ENCODE measurements around the gene PIAS3. TPM values are rescaled to one million over a fixed set of nuclear protein-coding genes. Genes with fewer than 3 reads are reported as not detected.

Gene PIAS3
- total RNA-seq, result 11.5 TPM

DNA sequence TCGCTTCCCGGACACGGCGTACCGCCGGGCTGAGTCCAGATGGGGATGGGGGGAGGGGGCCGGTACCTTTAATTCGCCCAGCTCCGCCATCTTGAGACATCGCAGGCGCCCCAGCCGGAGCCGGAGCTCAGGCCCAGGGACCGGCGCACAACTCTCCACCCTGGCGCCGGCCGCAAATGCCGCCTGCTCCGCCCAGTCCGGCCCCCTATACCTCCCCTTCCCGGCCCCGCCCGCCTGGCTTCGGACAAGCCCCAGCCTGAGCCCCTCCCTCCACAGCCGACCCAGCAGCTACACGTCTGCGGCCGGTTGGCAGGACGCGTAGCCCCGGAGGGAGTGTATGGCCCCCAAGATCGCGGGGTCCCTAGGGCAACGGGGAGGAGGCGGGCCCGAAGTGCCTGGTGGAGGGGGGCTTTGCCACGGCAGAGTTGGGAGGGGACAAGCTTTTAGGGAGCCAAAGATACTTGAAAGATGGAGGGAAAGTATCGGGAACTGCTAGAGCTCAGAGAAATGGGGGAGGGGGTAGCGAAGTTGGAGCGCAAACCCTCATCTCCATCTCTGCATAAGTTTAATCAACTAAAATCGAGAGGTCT lies at the start of gene PIAS3:
Gene PIAS3, minus strand, starts transcription at position 181 of the 590 bp plus-strand sequence. Its CDS starts 91 bp downstream, at position 90.

DNA sequence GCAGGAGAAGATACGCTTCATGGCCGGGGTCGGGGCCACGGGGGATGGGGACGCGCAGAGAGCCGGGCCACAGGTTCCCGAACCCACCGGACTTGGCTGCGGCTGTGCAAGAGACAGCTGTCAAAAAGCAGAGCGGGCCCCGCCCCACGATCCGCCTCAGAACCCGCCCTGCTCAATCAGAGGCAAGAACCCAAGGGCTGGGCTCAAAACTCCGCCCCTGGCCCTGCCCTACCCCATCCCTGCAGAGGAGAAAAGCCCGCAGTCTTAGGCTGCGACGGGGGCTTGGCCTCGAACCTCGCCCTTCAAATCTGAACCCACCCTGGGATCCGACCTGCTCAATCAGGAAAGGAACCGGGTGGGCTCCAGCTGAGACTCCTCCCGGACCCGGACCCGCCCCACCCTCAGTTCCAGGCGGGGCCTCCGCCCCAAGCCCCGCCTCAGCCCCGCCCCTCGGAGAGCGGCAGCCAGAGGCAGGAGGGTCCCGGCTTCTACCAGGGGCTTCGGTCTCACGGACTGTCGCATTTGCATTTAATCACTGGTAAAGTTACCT lies 26.9 kb upstream of the PIAS3 start, which contains the start of gene ANKRD35:
Gene ANKRD35, minus strand, starts transcription at position 129 of the 550 bp plus-strand sequence. Its CDS starts 108 bp downstream, at position 21.

DNA sequence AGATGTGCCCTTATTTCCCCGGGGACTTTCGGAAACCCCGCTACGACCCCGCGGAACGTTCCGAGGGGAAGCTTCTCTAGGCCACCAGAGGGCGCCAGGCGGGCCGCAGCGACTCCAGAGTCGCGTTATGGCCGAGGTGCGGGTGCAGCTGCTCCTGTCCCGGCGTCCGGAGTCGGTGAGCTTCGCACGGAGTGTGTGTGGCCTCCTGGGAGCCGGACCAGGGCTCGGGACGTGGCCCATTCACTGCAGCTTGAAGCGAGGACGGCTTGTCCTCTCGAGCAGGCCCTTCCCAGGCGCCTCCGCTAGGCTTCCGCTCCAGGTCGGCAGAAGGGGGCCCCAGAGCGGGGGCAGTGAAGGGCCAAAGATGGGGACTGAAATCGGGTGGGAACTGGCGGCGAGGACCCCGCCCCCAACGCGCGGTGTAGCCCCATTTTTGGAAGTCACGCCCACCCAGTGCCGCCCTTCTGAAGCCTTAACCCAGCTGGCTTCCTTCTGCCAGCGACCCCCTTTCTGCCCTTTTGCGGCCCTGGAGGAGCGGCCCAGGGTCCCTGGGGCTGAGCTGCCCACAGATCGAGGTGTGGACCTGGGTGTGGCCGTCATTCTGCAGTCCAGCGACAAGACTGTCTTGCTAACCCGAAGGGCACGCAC lies 13.2 kb downstream of the PIAS3 start, which contains the start of gene NUDT17:
Gene NUDT17, plus strand, starts transcription at position 117 of the 648 bp plus-strand sequence. Its CDS starts 11 bp downstream, at position 128.

DNA sequence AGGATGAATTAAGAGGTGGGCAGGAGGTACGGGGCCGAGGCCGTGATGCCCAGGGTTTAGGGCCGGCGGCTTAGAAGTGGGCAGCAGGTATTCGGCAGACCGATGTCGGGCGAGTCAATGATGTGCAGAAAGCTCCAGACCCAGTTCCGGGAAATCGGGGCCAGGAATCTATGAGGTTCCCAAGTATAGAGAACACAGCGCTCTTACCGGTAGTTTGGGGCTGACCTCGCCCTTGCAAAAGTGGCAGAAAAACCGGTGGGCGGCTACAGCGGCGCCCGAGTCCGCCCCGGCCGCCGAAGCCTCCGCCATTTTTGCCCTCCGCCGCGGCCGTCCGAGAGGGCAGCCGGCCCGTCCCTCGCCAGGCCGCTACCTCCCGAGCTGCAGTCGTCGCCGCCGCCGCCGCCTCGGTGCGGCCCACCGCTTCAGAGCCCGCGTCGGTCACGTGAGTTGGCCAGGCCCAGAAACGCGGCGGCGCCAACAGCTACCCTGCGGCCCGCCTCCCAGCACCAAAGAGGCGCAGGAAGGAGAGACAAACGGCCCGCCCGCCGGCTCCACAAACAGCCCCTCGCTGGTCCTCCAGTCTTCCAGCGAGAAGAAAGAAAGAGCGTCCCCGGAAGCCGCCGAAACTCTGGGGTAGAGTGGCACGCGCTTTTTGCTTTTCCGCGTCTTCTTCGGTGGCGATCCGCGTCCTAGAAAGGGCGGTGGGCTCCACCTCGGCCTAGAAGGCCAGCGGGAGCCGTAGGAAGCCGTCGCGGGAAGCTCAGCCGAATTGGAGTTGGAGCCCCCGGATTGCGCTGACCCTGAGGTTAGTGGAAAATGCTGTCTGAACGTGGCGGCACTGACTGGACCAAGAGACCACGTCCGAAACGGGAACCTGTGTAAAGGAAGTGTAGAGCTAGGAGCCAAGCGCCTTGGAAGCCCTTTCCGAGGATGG lies 35.0 kb downstream of the PIAS3 start, which contains the start of the genes POLR3C and RNF115:
Gene POLR3C, plus strand, starts transcription at position 636 of the 934 bp plus-strand sequence. CDS start 1,577 bp downstream, outside the sequence.
Gene RNF115, minus strand, starts transcription at position 531 of the 934 bp plus-strand sequence. Its CDS starts 222 bp downstream, at position 309.

Small RNAs within 50 kb of the gene (small RNA-seq; reads per million reads assigned to genes)
- gene MIR6736, result not detected

Other genes starting within 250 kb of the PIAS3 start
- 1.8 TPM for gene PDZK1, start 151.7 kb downstream of the PIAS3 start, total RNA-seq
- not detected for gene CD160, start 139.6 kb downstream of the PIAS3 start, total RNA-seq
- gene RNF115, start 35.0 kb downstream of the PIAS3 start, total RNA-seq, result 32.5 TPM
- 29.1 TPM for gene POLR3C, start 34.9 kb downstream of the PIAS3 start, total RNA-seq
- 8.5 TPM for gene NUDT17, start 13.5 kb downstream of the PIAS3 start, total RNA-seq
- gene ANKRD35, start 26.8 kb upstream of the PIAS3 start, total RNA-seq, result 1.6 TPM
- gene ITGA10, start 51.0 kb upstream of the PIAS3 start, total RNA-seq, result 1.4 TPM
- 32.1 TPM for gene PEX11B, start 59.6 kb upstream of the PIAS3 start, total RNA-seq
- gene RBM8A, start 68.4 kb upstream of the PIAS3 start, total RNA-seq, result 74.5 TPM
- 23.5 TPM for gene LIX1L, start 98.9 kb upstream of the PIAS3 start, total RNA-seq
- 2.5 TPM for gene ANKRD34A, start 105.5 kb upstream of the PIAS3 start, total RNA-seq
- 13.4 TPM for gene POLR3GL, start 105.6 kb upstream of the PIAS3 start, total RNA-seq
- gene TXNIP, start 137.5 kb upstream of the PIAS3 start, total RNA-seq, result 93.9 TPM
- gene HJV, start 162.7 kb upstream of the PIAS3 start, total RNA-seq, result 0.23 TPM

All from diencephalon (tissue), 1 donor.